Panc1 (cell line): ENCODE data around the gene TRIM68.

ENCODE experiments used
- POLR2AphosphoS5 ChIP-seq: IDR thresholded peaks from 2 replicates; pipeline ENCODE4 v1.6.1; 2012; ENCODE audit warnings: mild to moderate bottlenecking, low read depth, low read length, moderate library complexity
- TF ChIP-seq, protein P1 (sequence below), 2 experiments: IDR thresholded peaks; 2 replicates each; pipeline ENCODE4 v1.6.1; 2011 to 2012; ENCODE audit warnings: low read depth in 2 of 2, control low read depth in 1 of 2, low read length in 1 of 2, mild to moderate bottlenecking in 1 of 2, moderate library complexity in 1 of 2; ENCODE audit not compliant: insufficient read depth in 1 of 2

GRCh38 chr11:4615856-4616444 is 7.9 kb upstream of the TRIM68 start:
- TF ChIP-seq, protein P1, sequence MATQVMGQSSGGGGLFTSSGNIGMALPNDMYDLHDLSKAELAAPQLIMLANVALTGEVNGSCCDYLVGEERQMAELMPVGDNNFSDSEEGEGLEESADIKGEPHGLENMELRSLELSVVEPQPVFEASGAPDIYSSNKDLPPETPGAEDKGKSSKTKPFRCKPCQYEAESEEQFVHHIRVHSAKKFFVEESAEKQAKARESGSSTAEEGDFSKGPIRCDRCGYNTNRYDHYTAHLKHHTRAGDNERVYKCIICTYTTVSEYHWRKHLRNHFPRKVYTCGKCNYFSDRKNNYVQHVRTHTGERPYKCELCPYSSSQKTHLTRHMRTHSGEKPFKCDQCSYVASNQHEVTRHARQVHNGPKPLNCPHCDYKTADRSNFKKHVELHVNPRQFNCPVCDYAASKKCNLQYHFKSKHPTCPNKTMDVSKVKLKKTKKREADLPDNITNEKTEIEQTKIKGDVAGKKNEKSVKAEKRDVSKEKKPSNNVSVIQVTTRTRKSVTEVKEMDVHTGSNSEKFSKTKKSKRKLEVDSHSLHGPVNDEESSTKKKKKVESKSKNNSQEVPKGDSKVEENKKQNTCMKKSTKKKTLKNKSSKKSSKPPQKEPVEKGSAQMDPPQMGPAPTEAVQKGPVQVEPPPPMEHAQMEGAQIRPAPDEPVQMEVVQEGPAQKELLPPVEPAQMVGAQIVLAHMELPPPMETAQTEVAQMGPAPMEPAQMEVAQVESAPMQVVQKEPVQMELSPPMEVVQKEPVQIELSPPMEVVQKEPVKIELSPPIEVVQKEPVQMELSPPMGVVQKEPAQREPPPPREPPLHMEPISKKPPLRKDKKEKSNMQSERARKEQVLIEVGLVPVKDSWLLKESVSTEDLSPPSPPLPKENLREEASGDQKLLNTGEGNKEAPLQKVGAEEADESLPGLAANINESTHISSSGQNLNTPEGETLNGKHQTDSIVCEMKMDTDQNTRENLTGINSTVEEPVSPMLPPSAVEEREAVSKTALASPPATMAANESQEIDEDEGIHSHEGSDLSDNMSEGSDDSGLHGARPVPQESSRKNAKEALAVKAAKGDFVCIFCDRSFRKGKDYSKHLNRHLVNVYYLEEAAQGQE (IDR thresholded peaks at IDR 0.05; ENCODE audit: insufficient read depth in 1 of 2, low read depth in 2 of 2, low read length in 1 of 2), result no peak
- no peak for TF ChIP-seq POLR2AphosphoS5
